HG03045 (cell line): Measurements from ENCODE around the gene IFT172.
"Not testable (repeated sequence)": the region's sequence is repeated elsewhere in the genome, so short reads cannot be mapped to it uniquely, and the experiment has no call there.

Experiments used
- ATAC-seq: cut with Tn5 transposase; IDR thresholded peaks from one replicate; pipeline ENCODE4 v1.9.1; 2021; ENCODE audit warnings: mild to moderate bottlenecking, moderate library complexity; ENCODE audit not compliant: unreplicated experiment

The IFT172 gene, protein sequence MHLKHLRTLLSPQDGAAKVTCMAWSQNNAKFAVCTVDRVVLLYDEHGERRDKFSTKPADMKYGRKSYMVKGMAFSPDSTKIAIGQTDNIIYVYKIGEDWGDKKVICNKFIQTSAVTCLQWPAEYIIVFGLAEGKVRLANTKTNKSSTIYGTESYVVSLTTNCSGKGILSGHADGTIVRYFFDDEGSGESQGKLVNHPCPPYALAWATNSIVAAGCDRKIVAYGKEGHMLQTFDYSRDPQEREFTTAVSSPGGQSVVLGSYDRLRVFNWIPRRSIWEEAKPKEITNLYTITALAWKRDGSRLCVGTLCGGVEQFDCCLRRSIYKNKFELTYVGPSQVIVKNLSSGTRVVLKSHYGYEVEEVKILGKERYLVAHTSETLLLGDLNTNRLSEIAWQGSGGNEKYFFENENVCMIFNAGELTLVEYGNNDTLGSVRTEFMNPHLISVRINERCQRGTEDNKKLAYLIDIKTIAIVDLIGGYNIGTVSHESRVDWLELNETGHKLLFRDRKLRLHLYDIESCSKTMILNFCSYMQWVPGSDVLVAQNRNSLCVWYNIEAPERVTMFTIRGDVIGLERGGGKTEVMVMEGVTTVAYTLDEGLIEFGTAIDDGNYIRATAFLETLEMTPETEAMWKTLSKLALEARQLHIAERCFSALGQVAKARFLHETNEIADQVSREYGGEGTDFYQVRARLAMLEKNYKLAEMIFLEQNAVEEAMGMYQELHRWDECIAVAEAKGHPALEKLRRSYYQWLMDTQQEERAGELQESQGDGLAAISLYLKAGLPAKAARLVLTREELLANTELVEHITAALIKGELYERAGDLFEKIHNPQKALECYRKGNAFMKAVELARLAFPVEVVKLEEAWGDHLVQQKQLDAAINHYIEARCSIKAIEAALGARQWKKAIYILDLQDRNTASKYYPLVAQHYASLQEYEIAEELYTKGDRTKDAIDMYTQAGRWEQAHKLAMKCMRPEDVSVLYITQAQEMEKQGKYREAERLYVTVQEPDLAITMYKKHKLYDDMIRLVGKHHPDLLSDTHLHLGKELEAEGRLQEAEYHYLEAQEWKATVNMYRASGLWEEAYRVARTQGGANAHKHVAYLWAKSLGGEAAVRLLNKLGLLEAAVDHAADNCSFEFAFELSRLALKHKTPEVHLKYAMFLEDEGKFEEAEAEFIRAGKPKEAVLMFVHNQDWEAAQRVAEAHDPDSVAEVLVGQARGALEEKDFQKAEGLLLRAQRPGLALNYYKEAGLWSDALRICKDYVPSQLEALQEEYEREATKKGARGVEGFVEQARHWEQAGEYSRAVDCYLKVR (N-terminal part only)

DNA sequence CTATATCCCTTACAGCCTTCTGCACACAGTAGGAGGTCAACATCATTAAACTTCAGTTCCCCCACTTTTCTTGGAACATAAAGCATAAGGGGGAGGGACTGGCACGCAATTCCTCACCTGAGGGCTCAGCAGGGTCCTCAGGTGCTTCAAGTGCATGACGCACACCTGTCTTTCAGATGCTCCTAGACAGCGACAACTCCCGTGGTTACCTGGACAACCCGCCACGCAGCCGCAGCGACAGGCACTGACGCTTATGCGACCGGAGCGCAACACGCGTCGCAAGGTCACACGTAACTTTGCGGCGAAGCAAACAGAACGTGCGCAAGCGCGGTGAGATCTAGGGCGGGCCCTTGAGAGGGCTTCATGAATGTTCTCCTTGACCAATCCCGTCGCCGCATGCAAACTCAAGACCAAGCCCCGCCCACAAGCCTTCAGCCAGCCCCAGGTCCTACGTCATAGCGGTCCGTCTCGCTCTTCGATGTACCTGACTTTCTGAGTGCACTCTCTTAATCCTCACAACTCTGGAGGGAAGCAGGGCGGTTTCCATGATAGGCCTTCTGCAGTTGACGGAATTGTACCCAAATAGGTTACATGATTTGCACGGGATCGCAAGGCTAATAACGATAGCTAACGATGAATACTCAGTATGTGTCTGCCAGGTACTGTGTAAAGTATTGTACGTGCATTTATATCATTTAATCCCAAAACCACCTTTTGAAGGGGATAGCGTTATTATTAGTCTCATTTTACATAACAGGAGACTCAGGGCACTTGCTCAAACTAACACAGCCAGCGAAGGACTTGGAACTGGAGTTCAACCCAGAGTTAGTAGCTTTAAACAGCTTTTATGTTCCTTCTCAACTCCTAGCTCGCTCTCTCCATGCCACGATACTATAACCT, at the start of gene IFT172:
TSS of gene IFT172 (minus strand) at position 246 of the 900 bp plus-strand sequence. CDS start at position 156, 90 bp downstream.
- peak; percentile 95 for ATAC-seq

GRCh38 chr2:27538839-27539450, 49.4 kb upstream of the IFT172 start:
- ATAC-seq = not testable (repeated sequence)

- ATAC-seq = no peak
Measured at GRCh38 chr2:27537287-27537686, 47.7 kb upstream of the IFT172 start.

GRCh38 chr2:27531983-27532382, 42.4 kb upstream of the IFT172 start:
- no peak for ATAC-seq

DNA sequence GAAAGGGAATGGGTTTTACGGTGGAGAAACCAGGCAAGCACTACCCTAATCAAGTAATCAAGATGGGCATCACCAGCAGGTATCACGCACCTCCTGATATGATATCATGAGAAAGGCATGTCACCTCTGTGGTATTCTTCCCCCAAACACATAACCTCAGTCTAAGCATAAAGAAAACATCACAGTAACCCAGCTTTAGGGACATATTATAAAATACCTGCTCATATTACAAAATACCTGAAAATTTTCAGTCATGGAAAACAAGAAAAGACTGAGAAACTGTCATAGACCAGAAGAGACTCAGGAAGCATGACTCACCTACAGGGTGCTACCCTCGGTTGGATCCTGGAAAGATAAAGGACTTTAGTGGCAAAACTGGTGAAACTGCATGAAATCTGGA, 37.6 kb upstream of the IFT172 start:
- no peak for ATAC-seq

- no peak for ATAC-seq
Measured at GRCh38 chr2:27522400-27522945, 32.9 kb upstream of the IFT172 start.

GRCh38 chr2:27520316-27520715, 30.8 kb upstream of the IFT172 start:
- ATAC-seq = no peak

- ATAC-seq = no peak
Measured at GRCh38 chr2:27518782-27519113, 29.2 kb upstream of the IFT172 start.

GRCh38 chr2:27518113-27518781, 28.7 kb upstream of the IFT172 start:
- ATAC-seq = no peak

DNA sequence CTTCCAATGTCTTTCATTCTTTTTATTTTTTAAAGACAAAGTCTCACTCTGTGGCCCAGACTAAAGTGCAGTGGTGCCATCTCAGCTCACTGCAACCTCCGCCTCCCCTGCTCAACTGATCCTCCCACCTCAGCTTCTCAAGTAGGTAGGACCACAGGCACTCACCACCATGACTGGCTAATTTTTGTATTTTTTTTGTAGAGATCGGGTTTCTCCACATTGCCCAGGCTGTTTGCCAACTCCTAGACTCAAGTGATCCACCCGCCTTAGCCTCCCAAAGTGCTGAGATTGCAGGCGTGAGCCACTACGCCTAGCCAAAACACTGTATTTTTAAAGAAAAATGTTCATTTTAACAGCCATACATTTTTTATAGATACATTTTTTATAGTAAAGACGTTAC, 19.8 kb upstream of the IFT172 start:
- no peak for ATAC-seq

GRCh38 chr2:27507293-27507692, 17.8 kb upstream of the IFT172 start:
- ATAC-seq = no peak

DNA sequence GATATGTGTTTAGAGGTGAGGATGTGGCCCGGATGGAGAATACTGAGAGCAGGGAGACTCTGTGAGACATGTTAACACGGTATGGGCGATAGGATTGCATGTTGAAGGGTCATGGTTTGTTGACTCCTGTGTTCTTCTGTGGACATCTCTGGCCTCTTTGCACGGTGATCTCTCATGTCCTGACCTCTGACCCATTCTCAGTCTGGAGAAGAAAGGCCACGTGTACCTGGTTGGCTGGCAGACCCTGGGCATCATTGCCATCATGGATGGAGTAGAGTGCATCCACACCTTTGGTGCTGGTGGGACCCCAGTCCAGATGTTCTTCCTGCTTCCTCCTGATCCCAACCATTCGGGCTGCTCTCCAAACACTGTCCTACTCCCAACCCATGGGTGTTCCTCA, 17.0 kb upstream of the IFT172 start:
- no peak for ATAC-seq

- ATAC-seq = no peak
Measured at GRCh38 chr2:27502142-27502541, 12.6 kb upstream of the IFT172 start.

DNA sequence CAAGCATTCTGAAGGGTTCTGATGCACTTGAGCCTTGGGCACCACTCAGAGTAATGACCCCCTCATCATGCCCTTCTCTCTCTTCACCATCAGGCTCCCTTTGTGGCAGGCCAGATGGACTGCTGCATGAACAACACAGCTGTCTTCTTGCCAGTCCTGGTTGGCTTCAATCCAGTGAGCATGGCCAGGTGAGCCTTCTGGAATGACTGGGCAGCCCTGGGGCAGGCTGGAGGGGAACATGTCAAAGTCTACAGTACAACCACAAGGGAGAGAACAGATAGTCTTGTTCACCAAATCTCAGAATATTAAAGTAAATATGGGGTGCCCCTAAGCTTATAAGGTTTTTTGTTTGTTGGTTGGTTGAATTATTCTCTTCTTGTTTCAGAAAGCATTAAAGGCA, 11.5 kb upstream of the IFT172 start:
- no peak for ATAC-seq

GRCh38 chr2:27498975-27499374, 9.4 kb upstream of the IFT172 start:
- ATAC-seq = no peak

- ATAC-seq = no peak
Measured at GRCh38 chr2:27497288-27497627, 7.7 kb upstream of the IFT172 start.

- ATAC-seq = no peak
Measured at GRCh38 chr2:27496357-27497287, 7.1 kb upstream of the IFT172 start, which contains the start of gene GCKR. GCKR (plus strand) TSS chr2:27496839; CDS start chr2:27496905, 66 bp downstream.

DNA sequence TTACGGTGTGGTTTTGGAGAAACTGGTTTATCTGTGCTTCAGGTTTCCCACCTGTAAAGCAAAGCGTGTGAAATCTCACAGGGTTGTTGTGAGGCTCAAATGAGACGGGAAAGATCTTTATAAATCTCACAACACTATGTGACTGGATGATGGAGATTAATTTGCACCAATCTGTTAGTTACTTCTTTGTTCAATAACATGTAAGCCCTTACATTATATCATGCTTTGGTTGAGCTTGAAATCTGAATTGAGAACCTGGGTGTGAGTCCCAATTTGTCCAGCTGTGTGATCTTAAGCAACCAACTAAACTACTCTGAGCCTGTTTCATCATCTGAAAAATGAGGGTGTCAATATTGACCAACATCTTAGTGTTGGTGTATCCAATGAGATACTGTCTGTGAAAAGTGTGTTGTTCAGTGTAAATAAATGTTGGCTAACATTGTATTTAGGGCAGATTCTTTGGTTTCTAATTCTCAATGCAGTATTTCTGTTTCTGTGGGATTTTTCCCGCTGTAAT, 6.4 kb upstream of the IFT172 start:
- ATAC-seq = no peak
